Frontal cortex (tissue), 4 donors: Measurements from ENCODE around the gene SCYGR5. TPM values are rescaled to one million over a fixed set of nuclear protein-coding genes. Genes with fewer than 3 reads are reported as not detected.
"Not testable (repeated sequence)": the region's sequence is repeated elsewhere in the genome, so short reads cannot be mapped to it uniquely, and the experiment has no call there.

Experiments used
- DNase-seq, 2 donors: peaks; one replicate each; pipeline ENCODE4 v3.0.0; 2012; ENCODE audit warnings: low spot score in 2 of 2
- FAIRE-seq: peaks from 2 replicates; lab custom pipeline; 2012; peaks lifted over from hg19 to GRCh38; lab: Jason Lieb, UNC
- total RNA-seq: library from RNA; depleted of rRNA; stranded (reverse); fragments of >200 nt; gene quantifications from one replicate; pipeline ENCODE4 v1.2.3, GENCODE V29; 2014
- donor health status: control.
- donor health status: control.
- donor health status: control.

Gene SCYGR5
- total RNA-seq = not detected

GRCh38 chr2:227666631-227667170 lies at the start of gene SCYGR5:
SCYGR5 (plus strand) TSS chr2:227666804; CDS start chr2:227666804, 0 bp downstream.
- DNase-seq, FAIRE-seq: not testable (repeated sequence)

GRCh38 chr2:227617316-227618230 lies 49.0 kb upstream of the SCYGR5 start, which contains the start of gene SCYGR4:
SCYGR4 (plus strand) TSS chr2:227617498; CDS start chr2:227617498, 0 bp downstream.
- FAIRE-seq = no peak
- DNase-seq = no peak

GRCh38 chr2:227623226-227623625 lies 43.4 kb upstream of the SCYGR5 start:
- no peak for DNase-seq
- no peak for FAIRE-seq

GRCh38 chr2:227625420-227625819 lies 41.2 kb upstream of the SCYGR5 start:
- no peak for DNase-seq

GRCh38 chr2:227626580-227627151 lies 39.9 kb upstream of the SCYGR5 start:
- FAIRE-seq = no peak
- DNase-seq = no peak

More at GRCh38 chr2:227625420-227625819, 41.2 kb upstream of the SCYGR5 start:
- no peak for FAIRE-seq

GRCh38 chr2:227627769-227628168 lies 38.8 kb upstream of the SCYGR5 start:
- FAIRE-seq (no peak), DNase-seq (no peak)

- FAIRE-seq (no peak), DNase-seq (no peak)
Measured at GRCh38 chr2:227629435-227629834, 37.2 kb upstream of the SCYGR5 start.

- no peak for FAIRE-seq
- no peak for DNase-seq
Measured at GRCh38 chr2:227630322-227630721, 36.3 kb upstream of the SCYGR5 start.

- no peak for DNase-seq
- no peak for FAIRE-seq
Measured at GRCh38 chr2:227632827-227633226, 33.8 kb upstream of the SCYGR5 start.

GRCh38 chr2:227634201-227634600 lies 32.4 kb upstream of the SCYGR5 start:
- no peak for DNase-seq
- no peak for FAIRE-seq

- no peak for FAIRE-seq
- no peak for DNase-seq
Measured at GRCh38 chr2:227642656-227643055, 23.9 kb upstream of the SCYGR5 start.

- DNase-seq (no peak), FAIRE-seq (no peak)
Measured at GRCh38 chr2:227643990-227644551, 22.5 kb upstream of the SCYGR5 start.

- DNase-seq (no peak), FAIRE-seq (no peak)
Measured at GRCh38 chr2:227653419-227653818, 13.2 kb upstream of the SCYGR5 start.

GRCh38 chr2:227654426-227654825 lies 12.2 kb upstream of the SCYGR5 start:
- no peak for DNase-seq
- no peak for FAIRE-seq

- no peak for FAIRE-seq
- no peak for DNase-seq
Measured at GRCh38 chr2:227655454-227655853, 11.2 kb upstream of the SCYGR5 start.

GRCh38 chr2:227657199-227657845 lies 9.3 kb upstream of the SCYGR5 start:
- DNase-seq = no peak
- no peak for FAIRE-seq

GRCh38 chr2:227661025-227661649 lies 5.5 kb upstream of the SCYGR5 start:
- DNase-seq = no peak
- no peak for FAIRE-seq

- FAIRE-seq = no peak
- no peak for DNase-seq
Measured at GRCh38 chr2:227661827-227662226, 4.8 kb upstream of the SCYGR5 start.

GRCh38 chr2:227665189-227665940 lies 1.2 kb upstream of the SCYGR5 start:
- no peak for FAIRE-seq
- no peak for DNase-seq
